AG10803 (cell line): Measurements from ENCODE around the gene CHD9.

Source experiments
- DNase-seq: peaks from one replicate; pipeline ENCODE4 v3.0.0; 2010; ENCODE audit warnings: low read depth
- H3K4me3 ChIP-seq: 2 replicates; pipeline ENCODE4 v1.5.1; 2011; ENCODE audit warnings: mild to moderate bottlenecking, low read length, control low read depth
- CTCF ChIP-seq: conservative IDR thresholded peaks from 2 replicates; pipeline ENCODE4 v1.5.1; 2011; ENCODE audit warnings: mild to moderate bottlenecking, low read length, control low read depth, inconsistent platforms

The CHD9 gene

GRCh38 chr16:53078247-53078646 is 23.5 kb downstream of the CHD9 start:
- DNase-seq, result no peak
- H3K4me3 ChIP-seq, result no peak overlapping the region
- TF ChIP-seq CTCF, result no peak

GRCh38 chr16:53078765-53079485 is 24.1 kb downstream of the CHD9 start:
- no peak overlapping the region for H3K4me3 ChIP-seq
- no peak for DNase-seq
- TF ChIP-seq CTCF, result no peak

- peak overlapping the region; percentile 15 for H3K4me3 ChIP-seq
- peak; percentile 89 for DNase-seq
- no peak for TF ChIP-seq CTCF
Observed at GRCh38 chr16:53080345-53081031, 25.7 kb downstream of the CHD9 start.

GRCh38 chr16:53081032-53081424 is 26.2 kb downstream of the CHD9 start:
- no peak overlapping the region for H3K4me3 ChIP-seq
- no peak for TF ChIP-seq CTCF

GRCh38 chr16:53081686-53082407 is 27.1 kb downstream of the CHD9 start:
- TF ChIP-seq CTCF, result no peak
- H3K4me3 ChIP-seq, result no peak overlapping the region
- DNase-seq, result no peak

More at GRCh38 chr16:53081032-53081424, 26.2 kb downstream of the CHD9 start:
- no peak for DNase-seq

- no peak for TF ChIP-seq CTCF
- DNase-seq, result no peak
- no peak overlapping the region for H3K4me3 ChIP-seq
Observed at GRCh38 chr16:53082509-53082908, 27.7 kb downstream of the CHD9 start.

GRCh38 chr16:53083119-53083518 is 28.3 kb downstream of the CHD9 start:
- no peak overlapping the region for H3K4me3 ChIP-seq
- DNase-seq, result no peak
- no peak for TF ChIP-seq CTCF
